Astrocyte of the spinal cord (primary cell): ENCODE data around the gene DAG1.

Experiments used
- DNase-seq: peaks from one replicate; pipeline ENCODE4 v3.0.0; 2011; ENCODE audit warnings: low read depth, low spot score
- H3K4me3 ChIP-seq: 2 replicates; pipeline ENCODE4 v1.5.1; 2011; ENCODE audit warnings: low read depth, mild to moderate bottlenecking, low read length, moderate library complexity
- CTCF ChIP-seq: IDR thresholded peaks from 2 replicates; pipeline ENCODE4 v1.5.1; 2012; ENCODE audit warnings: low read depth, mild to moderate bottlenecking, low read length, inconsistent platforms
- in situ Hi-C: cut with HindIII; loops from 2 replicates; pipeline ENCODE4 v1.10.0; 2017; ENCODE audit warnings: low sequenced_read_pairs

DAG1 gene

GRCh38 chr3:49434731-49435130 lies 35.3 kb upstream of the DAG1 start:
- no peak for DNase-seq
- TF ChIP-seq CTCF: no peak
- in situ Hi-C loops: no loop called here
- no peak overlapping the region for H3K4me3 ChIP-seq

GRCh38 chr3:49445391-49445790 lies 24.7 kb upstream of the DAG1 start:
- no peak overlapping the region for H3K4me3 ChIP-seq
- no peak for TF ChIP-seq CTCF
- DNase-seq: no peak
- in situ Hi-C loops: no loop called here

- no peak for DNase-seq
- TF ChIP-seq CTCF: no peak
- in situ Hi-C loops: no loop called here
- H3K4me3 ChIP-seq: no peak overlapping the region
These were observed 16.4 kb upstream of the DAG1 start for GRCh38 chr3:49453621-49454020.

GRCh38 chr3:49454458-49454857 lies 15.6 kb upstream of the DAG1 start:
- in situ Hi-C loops: no loop called here
- DNase-seq: no peak
- H3K4me3 ChIP-seq: no peak overlapping the region
- TF ChIP-seq CTCF: no peak

- no peak overlapping the region for H3K4me3 ChIP-seq
- no peak for TF ChIP-seq CTCF
- DNase-seq: no peak
- in situ Hi-C loops: no loop called here
These were observed 15.0 kb upstream of the DAG1 start for GRCh38 chr3:49454898-49455681.

- no peak for TF ChIP-seq CTCF
- no peak overlapping the region for H3K4me3 ChIP-seq
- in situ Hi-C loops: no loop called here
- DNase-seq: no peak
These were observed 13.6 kb upstream of the DAG1 start for GRCh38 chr3:49456466-49456865.
